ENCODE measurements around the gene PNPO.
"Not testable (repeated sequence)": the region's sequence is repeated elsewhere in the genome, so short reads cannot be mapped to it uniquely, and the experiment has no call there.

The PNPO gene

DNA sequence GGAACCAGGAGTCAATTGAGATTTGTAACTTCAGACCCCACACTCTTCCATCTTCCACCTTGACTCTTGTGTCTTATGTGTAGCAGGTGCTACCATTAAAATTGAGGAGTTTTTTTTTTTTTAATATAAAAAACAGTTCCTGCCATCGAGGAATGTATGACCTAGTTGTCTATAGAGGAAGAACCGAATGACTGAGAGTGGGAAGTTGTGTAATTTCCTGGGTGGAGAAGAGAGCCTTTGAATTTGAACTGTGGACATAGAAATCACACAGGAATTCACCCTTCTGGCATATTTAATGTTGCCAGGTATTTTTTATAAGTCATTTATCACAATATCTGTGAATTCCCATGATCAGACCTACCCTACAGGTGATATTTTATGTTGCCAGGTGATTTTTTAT, 23.4 kb upstream of the PNPO start:
- no peak overlapping the region for H3K4me3 ChIP-seq (ENCODE audit: low read depth, low read length)
- DNase-seq (ENCODE audit: low read depth), result no peak
- TF ChIP-seq, protein P1, sequence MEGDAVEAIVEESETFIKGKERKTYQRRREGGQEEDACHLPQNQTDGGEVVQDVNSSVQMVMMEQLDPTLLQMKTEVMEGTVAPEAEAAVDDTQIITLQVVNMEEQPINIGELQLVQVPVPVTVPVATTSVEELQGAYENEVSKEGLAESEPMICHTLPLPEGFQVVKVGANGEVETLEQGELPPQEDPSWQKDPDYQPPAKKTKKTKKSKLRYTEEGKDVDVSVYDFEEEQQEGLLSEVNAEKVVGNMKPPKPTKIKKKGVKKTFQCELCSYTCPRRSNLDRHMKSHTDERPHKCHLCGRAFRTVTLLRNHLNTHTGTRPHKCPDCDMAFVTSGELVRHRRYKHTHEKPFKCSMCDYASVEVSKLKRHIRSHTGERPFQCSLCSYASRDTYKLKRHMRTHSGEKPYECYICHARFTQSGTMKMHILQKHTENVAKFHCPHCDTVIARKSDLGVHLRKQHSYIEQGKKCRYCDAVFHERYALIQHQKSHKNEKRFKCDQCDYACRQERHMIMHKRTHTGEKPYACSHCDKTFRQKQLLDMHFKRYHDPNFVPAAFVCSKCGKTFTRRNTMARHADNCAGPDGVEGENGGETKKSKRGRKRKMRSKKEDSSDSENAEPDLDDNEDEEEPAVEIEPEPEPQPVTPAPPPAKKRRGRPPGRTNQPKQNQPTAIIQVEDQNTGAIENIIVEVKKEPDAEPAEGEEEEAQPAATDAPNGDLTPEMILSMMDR (IDR thresholded peaks at IDR 0.05; ENCODE audit: insufficient read depth, low read depth, low read length, missing control alignments), result no peak

DNA sequence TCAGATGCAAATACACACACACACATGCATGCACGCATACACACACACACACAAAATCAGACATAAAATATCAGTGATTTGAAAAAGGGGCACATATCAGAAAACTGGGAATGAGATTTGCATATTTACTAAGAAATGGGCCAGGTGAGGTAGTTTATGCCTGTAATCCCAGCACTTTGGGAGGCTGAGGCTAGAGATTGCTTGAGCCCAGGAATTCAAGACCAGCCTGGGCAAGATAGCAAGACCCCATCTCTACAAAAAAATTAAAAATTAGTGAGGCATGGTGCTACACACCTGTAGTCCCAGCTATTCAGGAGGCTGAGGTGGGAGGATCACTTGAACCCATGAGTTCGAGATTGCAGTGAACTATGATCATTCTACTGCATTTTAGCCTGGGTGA, 22.4 kb upstream of the PNPO start:
- TF ChIP-seq, protein P1 (IDR thresholded peaks at IDR 0.05; ENCODE audit: insufficient read depth, low read depth, low read length, missing control alignments), result no peak
- H3K4me3 ChIP-seq (ENCODE audit: low read depth, low read length), result no peak overlapping the region
- DNase-seq (ENCODE audit: low read depth), result no peak

GRCh38 chr17:47919889-47920288, 21.5 kb upstream of the PNPO start:
- H3K4me3 ChIP-seq (ENCODE audit: low read depth, low read length); DNase-seq (ENCODE audit: low read depth): not testable (repeated sequence)

- DNase-seq (ENCODE audit: low read depth), result no peak
- TF ChIP-seq, protein P1 (IDR thresholded peaks at IDR 0.05; ENCODE audit: insufficient read depth, low read depth, low read length, missing control alignments), result no peak
- H3K4me3 ChIP-seq (ENCODE audit: low read depth, low read length), result no peak overlapping the region
Measured at GRCh38 chr17:47924785-47925677, 16.3 kb upstream of the PNPO start.

DNA sequence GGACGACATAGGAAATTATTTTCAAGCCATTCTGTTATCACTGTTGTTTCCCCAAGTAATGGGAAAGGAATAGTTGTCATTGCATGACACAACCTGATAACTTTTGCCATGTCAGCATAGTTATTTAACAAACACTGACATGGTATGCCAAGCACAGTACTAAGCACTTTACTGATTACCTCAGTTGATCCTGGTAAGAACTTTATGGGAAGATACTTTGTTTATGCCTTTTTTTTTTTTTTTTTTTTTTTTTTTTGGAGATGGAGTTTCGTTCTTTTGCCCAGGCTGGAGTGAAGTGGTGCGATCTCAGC, 15.7 kb upstream of the PNPO start:
- TF ChIP-seq, protein P1 (IDR thresholded peaks at IDR 0.05; ENCODE audit: insufficient read depth, low read depth, low read length, missing control alignments), result no peak
- DNase-seq (ENCODE audit: low read depth), result no peak
- no peak overlapping the region for H3K4me3 ChIP-seq (ENCODE audit: low read depth, low read length)

DNA sequence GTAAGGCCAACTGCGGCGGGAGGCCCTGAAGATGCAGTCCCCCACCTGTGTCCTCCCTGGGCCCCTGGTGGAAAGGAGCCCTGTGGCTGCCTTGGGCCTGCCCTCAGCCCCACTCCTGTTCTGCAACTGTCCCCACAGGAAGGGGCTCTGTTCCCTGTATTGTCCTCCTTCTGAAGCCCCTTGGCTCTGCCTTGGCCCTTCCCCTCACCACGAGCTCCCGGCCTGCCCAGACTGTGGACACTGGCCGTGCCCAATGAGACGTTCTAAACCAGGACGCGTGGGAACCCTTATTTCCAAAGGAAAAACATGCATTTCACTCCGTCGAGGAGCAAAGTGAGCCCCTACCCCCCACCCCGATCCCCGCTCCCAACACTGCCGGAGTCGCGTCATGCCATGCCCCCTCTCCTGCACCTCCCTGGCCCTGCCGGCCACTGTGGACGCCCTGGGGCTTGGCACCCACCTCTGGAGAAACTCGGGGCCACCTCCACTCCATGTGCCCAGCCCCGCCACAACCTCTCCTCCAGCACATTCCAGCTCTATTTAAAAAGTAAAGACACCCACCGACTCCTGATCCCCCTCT, 13.5 kb upstream of the PNPO start:
- no peak overlapping the region for H3K4me3 ChIP-seq (ENCODE audit: low read depth, low read length)
- no peak for DNase-seq (ENCODE audit: low read depth)
- TF ChIP-seq, protein P1 (IDR thresholded peaks at IDR 0.05; ENCODE audit: insufficient read depth, low read depth, low read length, missing control alignments), result no peak

GRCh38 chr17:47928415-47928814, 13.0 kb upstream of the PNPO start:
- TF ChIP-seq, protein P1 (IDR thresholded peaks at IDR 0.05; ENCODE audit: insufficient read depth, low read depth, low read length, missing control alignments), result no peak
- DNase-seq (ENCODE audit: low read depth), result no peak
- no peak overlapping the region for H3K4me3 ChIP-seq (ENCODE audit: low read depth, low read length)
